Measurements from ENCODE around the gene DVL3.

- TF ChIP-seq CTCF (IDR thresholded peaks at IDR 0.05): no peak
- no peak for TF ChIP-seq EZH2 (IDR thresholded peaks at IDR 0.05; ENCODE audit: borderline replicate concordance, insufficient read depth, low read depth, low read length, poor library complexity, severe bottlenecking)
Measured at GRCh38 chr3:184140436-184140835, 14.7 kb upstream of the DVL3 start.
